A549 (cell line): ENCODE measurements around the gene PHLPP2. TPM values are rescaled to one million over a fixed set of nuclear protein-coding genes. Genes with fewer than 3 reads are reported as not detected.
A peak's percentile ranks its signal among the peaks of the same experiment; 100 is the strongest.

Source experiments
- ATAC-seq, 2 experiments: fragments of 200-7000 bp in 1 of 2; fragments of >200 bp in 1 of 2; cut with Nextera tagmentation in 1 of 2; cut with Tn5 transposase in 1 of 2; 3 replicates each; pipeline versions ENCODE4 v1.8.0 to v1.9.1; 2018 to 2020; ENCODE audit warnings: mild to moderate bottlenecking in 1 of 2, moderate library complexity in 1 of 2
- CTCF ChIA-PET: fragments of 300-600 bp; sonication (Branson Sonifier 250); formaldehyde crosslinking; extraction: SDS; loops from one replicate; lab custom pipeline; 2021; ENCODE audit warnings: antibody characterized with exemption, inconsistent platforms; lab: Yijun Ruan, JAX
- POLR2A ChIA-PET: fragments of 350-600 bp; formaldehyde crosslinking; extraction: SDS; loops from one replicate; lab custom pipeline; 2021; ENCODE audit warnings: antibody characterized with exemption, inconsistent platforms; lab: Yijun Ruan, JAX
- DNase-seq, 2 experiments: peaks; one replicate each; pipeline versions ENCODE4 v3.0.0 to v3.0.0-alpha.2; 2011 to 2016; ENCODE audit warnings: low read depth in 1 of 2, low spot score in 1 of 2
- FAIRE-seq: peaks from 2 replicates; lab custom pipeline; 2011; peaks lifted over from hg19 to GRCh38; lab: Jason Lieb, UNC
- H3K27ac ChIP-seq, 2 experiments: fragments of >200 bp; sonication (Bioruptor Twin); formaldehyde crosslinking; 3 replicates each; pipeline ENCODE4 v1.5.1; 2016 to 2017
- H3K4me1 ChIP-seq: fragments of >200 bp; sonication (Bioruptor Twin); formaldehyde crosslinking; 3 replicates; pipeline ENCODE4 v1.6.1; 2016
- H3K4me2 ChIP-seq: fragments of >200 bp; sonication (Bioruptor Twin); formaldehyde crosslinking; 3 replicates; pipeline ENCODE4 v1.6.1; 2016
- H3K4me3 ChIP-seq: fragments of >200 bp; sonication (Bioruptor Twin); formaldehyde crosslinking; 3 replicates; pipeline ENCODE4 v1.5.1; 2016
- H3K9me3 ChIP-seq: fragments of >200 bp; sonication (Bioruptor Twin); formaldehyde crosslinking; 3 replicates; pipeline ENCODE4 v1.6.1; 2016
- CBX2 ChIP-seq: fragments of 200-600 bp; sonication (generic); IDR thresholded peaks from 2 replicates; pipeline ENCODE4 v1.6.1; 2016; ENCODE audit warnings: low read depth, mild to moderate bottlenecking, borderline replicate concordance
- CEBPB ChIP-seq, 2 experiments: fragments of >200 bp in 1 of 2; sonication (Bioruptor Twin) in 1 of 2; formaldehyde crosslinking in 1 of 2; IDR thresholded peaks; 2 replicates each; pipeline ENCODE4 v1.6.1; 2012 to 2016
- CHD4 ChIP-seq: fragments of 200-600 bp; sonication (generic); IDR thresholded peaks from 2 replicates; pipeline ENCODE4 v1.6.1; 2016; ENCODE audit warnings: antibody characterized with exemption, mild to moderate bottlenecking, borderline replicate concordance
- E2F6 ChIP-seq: IDR thresholded peaks from 2 replicates; pipeline ENCODE4 v1.6.1; 2012; ENCODE audit warnings: low read depth, borderline replicate concordance
- EP300 ChIP-seq, 2 experiments: fragments of >200 bp; sonication (Bioruptor Twin); formaldehyde crosslinking; IDR thresholded peaks; 2 replicates in 1 of 2; 3 replicates in 1 of 2; pipeline ENCODE4 v1.6.1; 2016 to 2017
- GATA3 ChIP-seq: IDR thresholded peaks from 2 replicates; pipeline ENCODE4 v1.6.1; 2012; ENCODE audit warnings: borderline replicate concordance
- HDAC2 ChIP-seq: fragments of 200-600 bp; sonication (generic); IDR thresholded peaks from 2 replicates; pipeline ENCODE4 v1.6.1; 2016
- HES2 ChIP-seq: fragments of >200 bp; sonication (Bioruptor Twin); formaldehyde crosslinking; IDR thresholded peaks from 2 replicates; pipeline ENCODE4 v1.6.1; 2016
- HOXA7 ChIP-seq: fragments of 250-450 bp; sonication (Bioruptor Pico); IDR thresholded peaks from 2 replicates; pipeline ENCODE4 v1.5.0; 2020; ENCODE audit warnings: mild to moderate bottlenecking, moderate library complexity
- HOXB13 ChIP-seq: fragments of 250-450 bp; sonication (Bioruptor Pico); IDR thresholded peaks from 2 replicates; pipeline ENCODE4 v1.5.0; 2020; ENCODE audit warnings: low read depth, mild to moderate bottlenecking, moderate library complexity
- JUN ChIP-seq, 2 experiments: fragments of >200 bp; sonication (Bioruptor Twin); formaldehyde crosslinking; IDR thresholded peaks; 2 replicates in 1 of 2; 3 replicates in 1 of 2; pipeline ENCODE4 v1.6.1; 2016 to 2017
- KDM1A ChIP-seq: fragments of 200-600 bp; sonication (generic); IDR thresholded peaks from 2 replicates; pipeline ENCODE4 v1.6.1; 2016; ENCODE audit warnings: low read depth, mild to moderate bottlenecking
- MAFK ChIP-seq: fragments of 450-650 bp; IDR thresholded peaks from 2 replicates; pipeline ENCODE4 v1.6.1; 2014; ENCODE audit not compliant: partially characterized antibody
- MAZ ChIP-seq: fragments of 150-350 bp; IDR thresholded peaks from 2 replicates; pipeline ENCODE4 v1.6.1; 2014; ENCODE audit warnings: antibody characterized with exemption, low read depth, low read length, borderline replicate concordance
- NPAS2 ChIP-seq: fragments of 250-450 bp; sonication (Bioruptor Pico); IDR thresholded peaks from 2 replicates; pipeline ENCODE4 v1.8.0; 2022; ENCODE audit warnings: mild to moderate bottlenecking, moderate library complexity, borderline replicate concordance
- REST ChIP-seq: fragments of 200-600 bp; sonication (generic); IDR thresholded peaks from 2 replicates; pipeline ENCODE4 v1.6.1; 2016; ENCODE audit warnings: antibody characterized with exemption, mild to moderate bottlenecking, moderate library complexity
- RFX5 ChIP-seq: fragments of 450-650 bp; IDR thresholded peaks from 2 replicates; pipeline ENCODE4 v1.7.1; 2014; ENCODE audit warnings: antibody characterized with exemption, mild to moderate bottlenecking, moderate library complexity
- RNF2 ChIP-seq: fragments of 200-600 bp; sonication (generic); IDR thresholded peaks from 2 replicates; pipeline ENCODE4 v1.6.1; 2016; ENCODE audit warnings: low read depth, mild to moderate bottlenecking, antibody characterized with exemption, moderate library complexity, borderline replicate concordance
- SMC3 ChIP-seq: fragments of >200 bp; sonication (Bioruptor Twin); formaldehyde crosslinking; IDR thresholded peaks from 3 replicates; pipeline ENCODE4 v1.6.1; 2018; ENCODE audit warnings: inconsistent platforms
- ZFP36 ChIP-seq: fragments of 450-650 bp; IDR thresholded peaks from 2 replicates; pipeline ENCODE4 v1.6.1; 2014; ENCODE audit warnings: borderline replicate concordance; ENCODE audit not compliant: partially characterized antibody
- WGBS: methylation state at CpG from one replicate; pipeline ENCODE4 v1.1.6; 2017; ENCODE audit errors: missing lambda C conversion rate; 5-methylcytosine and 5-hydroxymethylcytosine counted together
- polyA minus RNA-seq: library from RNA; depleted of rRNA, polyadenylated mRNA; stranded (reverse); fragments of >200 nt; gene quantifications from 2 replicates; pipeline ENCODE4 v1.2.3, GENCODE V29; 2011; rRNA and poly(A)+ RNA removed
- polyA plus RNA-seq, 4 experiments: library from polyadenylated mRNA; depleted of rRNA in 3 of 4; stranded (reverse); fragments of >200 nt; fragmentation: RNase III in 1 of 4; extraction: RNeasy Plus Mini Kit Qiagen cat#74134 plus additional on column Dnase treatment in 1 of 4; gene quantifications; 2 replicates in 3 of 4; 3 replicates in 1 of 4; pipeline ENCODE4 v1.2.3, GENCODE V29; 2011 to 2017
- TF ChIP-seq, protein P1 (sequence below): fragments of 150-350 bp; IDR thresholded peaks from 2 replicates; pipeline ENCODE4 v1.6.1; 2014; ENCODE audit warnings: low read depth, mild to moderate bottlenecking, low read length
- TF ChIP-seq, protein P2 (sequence below): fragments of 450-650 bp; IDR thresholded peaks from 2 replicates; pipeline ENCODE4 v1.6.1; 2014; ENCODE audit warnings: antibody characterized with exemption

PHLPP2 gene, protein sequence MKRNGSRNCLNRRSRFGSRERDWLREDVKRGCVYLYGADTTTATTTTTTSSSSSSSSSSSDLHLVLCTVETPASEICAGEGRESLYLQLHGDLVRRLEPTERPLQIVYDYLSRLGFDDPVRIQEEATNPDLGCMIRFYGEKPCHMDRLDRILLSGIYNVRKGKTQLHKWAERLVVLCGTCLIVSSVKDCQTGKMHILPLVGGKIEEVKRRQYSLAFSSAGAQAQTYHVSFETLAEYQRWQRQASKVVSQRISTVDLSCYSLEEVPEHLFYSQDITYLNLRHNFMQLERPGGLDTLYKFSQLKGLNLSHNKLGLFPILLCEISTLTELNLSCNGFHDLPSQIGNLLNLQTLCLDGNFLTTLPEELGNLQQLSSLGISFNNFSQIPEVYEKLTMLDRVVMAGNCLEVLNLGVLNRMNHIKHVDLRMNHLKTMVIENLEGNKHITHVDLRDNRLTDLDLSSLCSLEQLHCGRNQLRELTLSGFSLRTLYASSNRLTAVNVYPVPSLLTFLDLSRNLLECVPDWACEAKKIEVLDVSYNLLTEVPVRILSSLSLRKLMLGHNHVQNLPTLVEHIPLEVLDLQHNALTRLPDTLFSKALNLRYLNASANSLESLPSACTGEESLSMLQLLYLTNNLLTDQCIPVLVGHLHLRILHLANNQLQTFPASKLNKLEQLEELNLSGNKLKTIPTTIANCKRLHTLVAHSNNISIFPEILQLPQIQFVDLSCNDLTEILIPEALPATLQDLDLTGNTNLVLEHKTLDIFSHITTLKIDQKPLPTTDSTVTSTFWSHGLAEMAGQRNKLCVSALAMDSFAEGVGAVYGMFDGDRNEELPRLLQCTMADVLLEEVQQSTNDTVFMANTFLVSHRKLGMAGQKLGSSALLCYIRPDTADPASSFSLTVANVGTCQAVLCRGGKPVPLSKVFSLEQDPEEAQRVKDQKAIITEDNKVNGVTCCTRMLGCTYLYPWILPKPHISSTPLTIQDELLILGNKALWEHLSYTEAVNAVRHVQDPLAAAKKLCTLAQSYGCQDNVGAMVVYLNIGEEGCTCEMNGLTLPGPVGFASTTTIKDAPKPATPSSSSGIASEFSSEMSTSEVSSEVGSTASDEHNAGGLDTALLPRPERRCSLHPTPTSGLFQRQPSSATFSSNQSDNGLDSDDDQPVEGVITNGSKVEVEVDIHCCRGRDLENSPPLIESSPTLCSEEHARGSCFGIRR (N-terminal part only)
- polyA plus RNA-seq (2011; rRNA removed) (11.3 and 12.6 TPM in 2 replicates), polyA plus RNA-seq (2017; fragmentation: RNase III; extraction: RNeasy Plus Mini Kit Qiagen cat#74134 plus additional on column Dnase treatment) (7.9 to 8.2 TPM (median 8.0 TPM) in 3 replicates), polyA minus RNA-seq (27.6 and 29.4 TPM in 2 replicates)
- polyA plus RNA-seq (2012; cell fraction: cytosol; rRNA removed): 5.3 and 6.5 TPM in 2 replicates
- 7.4 and 8.8 TPM in 2 replicates for polyA plus RNA-seq (2012; cell fraction: nucleus; rRNA removed)

DNA sequence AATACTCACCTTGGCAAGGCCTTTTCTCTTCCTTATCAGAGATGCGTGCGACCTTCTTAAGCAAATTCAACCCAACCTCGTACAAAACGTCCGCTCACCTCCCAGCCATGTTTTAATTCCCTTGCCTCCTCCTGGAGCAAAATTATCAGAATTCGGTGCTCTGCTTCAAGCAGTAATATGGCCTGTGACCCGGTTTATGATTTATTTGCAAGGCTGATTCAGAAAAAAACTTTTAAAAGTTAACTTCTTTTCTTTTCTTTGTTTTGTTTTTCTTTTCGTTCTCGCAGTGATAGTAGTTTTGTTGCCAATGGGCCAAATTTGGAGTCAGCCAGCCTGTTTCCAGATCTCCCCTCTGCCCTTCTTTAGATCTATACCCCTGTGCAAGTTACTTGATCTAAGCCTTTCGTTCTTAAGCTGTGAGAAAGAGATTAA is at the start of gene PHLPP2:
TSS of gene PHLPP2 (minus strand) at position 382 of the 432 bp plus-strand sequence. CDS start 9,906 bp downstream, outside the sequence.
- Histone ChIP-seq H3K9me3 (no peaks in the 10 kb centered on the region), H3K4me2 (peak within 1 kb of the TSS; percentile 84), H3K4me3 (peak within 1 kb of the TSS; percentile 76), H3K27ac (peak within 1 kb of the TSS; percentile 83 to 97), H3K4me1 (peaks cover 16% of the 10 kb centered on the region)
- ChIA-PET POLR2A (no interaction called here), CTCF (no interaction called here)
- no peak for TF ChIP-seq JUN (IDR thresholded peaks at IDR 0.05)
- no peak for TF ChIP-seq HOXB13 (CRISPR knock-in tag)
- ATAC-seq: no peak; a peak in 1 of 6 replicates
- no peak for FAIRE-seq
- 43% methylated on average over 10 of the region's 10 CpGs for WGBS
- DNase-seq: no peak

DNA sequence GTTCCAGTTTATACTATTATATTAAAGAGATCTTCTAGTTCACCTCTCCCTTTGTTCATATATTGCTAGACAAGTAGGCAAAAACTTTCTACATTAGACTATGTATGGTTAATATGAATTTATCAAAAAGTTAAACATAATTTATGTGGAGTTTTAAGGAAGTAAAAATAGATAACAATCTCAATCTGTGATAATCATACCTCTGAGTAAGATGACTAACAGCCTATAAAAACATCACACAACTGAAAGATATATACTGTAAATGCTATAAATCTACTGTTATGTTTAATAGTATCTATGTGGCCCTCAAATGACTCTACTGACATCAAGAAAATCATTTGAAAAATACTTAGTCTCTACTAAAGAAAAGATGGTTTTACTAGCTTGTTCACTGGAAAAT is 47.1 kb upstream of the PHLPP2 start:
- no peak overlapping the region for H3K4me2 ChIP-seq
- ChIA-PET CTCF (interaction anchor here (0.7 kb wide), 1 partner anchor 84 kb away, joined by 3 read pairs; no protein-coding TSS in a partner anchor), POLR2A (no interaction called here)

DNA sequence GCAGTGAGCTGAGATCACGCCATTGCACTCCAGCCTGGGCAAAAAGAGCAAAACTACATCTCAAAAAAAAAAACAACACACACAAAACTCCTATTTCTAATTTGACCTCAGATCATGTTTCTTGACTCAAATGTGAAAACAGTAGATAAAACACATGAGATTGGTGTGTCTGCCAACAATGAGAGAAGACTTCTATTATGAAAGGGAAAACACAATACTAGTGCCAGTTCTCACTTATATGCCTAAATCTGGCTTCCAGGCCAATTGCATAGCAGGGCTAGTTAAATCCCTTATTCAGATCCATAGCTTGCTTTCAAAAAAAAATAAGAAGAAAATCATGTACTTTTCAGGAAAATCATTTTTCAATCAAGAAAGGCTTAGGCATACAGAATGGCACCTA is 44.7 kb upstream of the PHLPP2 start:
- no peak for FAIRE-seq
- Histone ChIP-seq H3K27ac (no peak overlapping the region), H3K4me3 (no peak overlapping the region), H3K4me1 (peaks cover 3% of the 10 kb centered on the region; the same call in 1 of the 3 replicates), H3K4me2 (no peak overlapping the region), H3K9me3 (no peaks in the 10 kb centered on the region)
- ChIA-PET POLR2A (no interaction called here), CTCF (no interaction called here)
- no peak for ATAC-seq
- 85% methylated on average over 1 of the region's 1 CpG for WGBS
- no peak for DNase-seq
- TF ChIP-seq NPAS2 (CRISPR knock-in tag): no peak
- no peak for TF ChIP-seq CEBPB (IDR thresholded peaks at IDR 0.05)
- TF ChIP-seq CBX2: no peak
- TF ChIP-seq E2F6: no peak
- no peak for TF ChIP-seq SMC3
- TF ChIP-seq MAFK: no peak
- no peak for TF ChIP-seq HDAC2
- TF ChIP-seq CHD4: no peak
- no peak for TF ChIP-seq REST
- no peak for TF ChIP-seq JUN (IDR thresholded peaks at IDR 0.05)
- no peak for TF ChIP-seq RNF2
- no peak for TF ChIP-seq HOXA7 (CRISPR knock-in tag)
- no peak for TF ChIP-seq MAZ
- no peak for TF ChIP-seq RFX5

More for the DNA sequence above, 47.1 kb upstream of the PHLPP2 start:
- FAIRE-seq: no peak
- Histone ChIP-seq H3K4me1 (peaks cover 3% of the 10 kb centered on the region; the same call in 1 of the 3 replicates), H3K27ac (no peak overlapping the region), H3K9me3 (no peaks in the 10 kb centered on the region)
- TF ChIP-seq, protein P1, sequence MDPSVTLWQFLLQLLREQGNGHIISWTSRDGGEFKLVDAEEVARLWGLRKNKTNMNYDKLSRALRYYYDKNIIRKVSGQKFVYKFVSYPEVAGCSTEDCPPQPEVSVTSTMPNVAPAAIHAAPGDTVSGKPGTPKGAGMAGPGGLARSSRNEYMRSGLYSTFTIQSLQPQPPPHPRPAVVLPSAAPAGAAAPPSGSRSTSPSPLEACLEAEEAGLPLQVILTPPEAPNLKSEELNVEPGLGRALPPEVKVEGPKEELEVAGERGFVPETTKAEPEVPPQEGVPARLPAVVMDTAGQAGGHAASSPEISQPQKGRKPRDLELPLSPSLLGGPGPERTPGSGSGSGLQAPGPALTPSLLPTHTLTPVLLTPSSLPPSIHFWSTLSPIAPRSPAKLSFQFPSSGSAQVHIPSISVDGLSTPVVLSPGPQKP: no peak
- TF ChIP-seq KDM1A (no peak), GATA3 (peak; percentile 56; the same call in 1 of the 2 replicates), ZFP36 (no peak), HES2 (no peak), EP300 (IDR thresholded peaks at IDR 0.05) (no peak), CBX2 (no peak), HOXA7 (CRISPR knock-in tag) (no peak)
- TF ChIP-seq, protein P2, sequence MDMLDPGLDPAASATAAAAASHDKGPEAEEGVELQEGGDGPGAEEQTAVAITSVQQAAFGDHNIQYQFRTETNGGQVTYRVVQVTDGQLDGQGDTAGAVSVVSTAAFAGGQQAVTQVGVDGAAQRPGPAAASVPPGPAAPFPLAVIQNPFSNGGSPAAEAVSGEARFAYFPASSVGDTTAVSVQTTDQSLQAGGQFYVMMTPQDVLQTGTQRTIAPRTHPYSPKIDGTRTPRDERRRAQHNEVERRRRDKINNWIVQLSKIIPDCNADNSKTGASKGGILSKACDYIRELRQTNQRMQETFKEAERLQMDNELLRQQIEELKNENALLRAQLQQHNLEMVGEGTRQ: no peak
- TF ChIP-seq, all 56 proteins: peak for 1
- ATAC-seq (no peak), DNase-seq (no peak)
- H3K4me3 ChIP-seq: no peak overlapping the region
